ENCODE data around the gene MAP3K8. TPM values are rescaled to one million over a fixed set of nuclear protein-coding genes. Genes with fewer than 3 reads are reported as not detected.

Gene MAP3K8
- total and polyA plus RNA-seq, 9 of the 15 experiments (the other 6 are each of a cell fraction or from before 2014, with no cell fraction given): 6.9 to 23.6 (median 13.6) TPM

GRCh38 chr10:30434273-30435072 lies 489 bp downstream of the MAP3K8 start (continued):
- TF ChIP-seq ZNF785 (CRISPR knock-in tag; IDR thresholded peaks at IDR 0.05) (no peak), ZNF384 (IDR thresholded peaks at IDR 0.05; ENCODE audit: low read depth, low read length) (no peak), FOXP4 (CRISPR knock-in tag; IDR thresholded peaks at IDR 0.05; ENCODE audit: borderline replicate concordance) (0 out of 2 replicates have a peak, but pooled peaks have one; percentile 55), LCOR (CRISPR knock-in tag; IDR thresholded peaks at IDR 0.05) (0 out of 2 replicates have a peak, but pooled peaks have one; percentile 29), BCOR (IDR thresholded peaks at IDR 0.05) (no peak), PURB (CRISPR knock-in tag; IDR thresholded peaks at IDR 0.05; ENCODE audit: low read depth) (no peak), PRDM10 (IDR thresholded peaks at IDR 0.05; ENCODE audit: partially characterized antibody) (no peak), EZH2 (IDR thresholded peaks at IDR 0.05; ENCODE audit: borderline replicate concordance, low read depth, low read length) (no peak), NFATC3 (IDR thresholded peaks at IDR 0.05) (no peak), ZBTB2 (IDR thresholded peaks at IDR 0.05) (no peak; the same call in 1 of the 2 replicates), ZNF830 (CRISPR knock-in tag; IDR thresholded peaks at IDR 0.05) (no peak), ZNF277 (CRISPR knock-in tag; IDR thresholded peaks at IDR 0.05; ENCODE audit: borderline replicate concordance) (no peak), PPARD (CRISPR knock-in tag; IDR thresholded peaks at IDR 0.05) (no peak), GTF2F1 (IDR thresholded peaks at IDR 0.05; ENCODE audit: low read depth, low read length) (no peak), MTA3 (IDR thresholded peaks at IDR 0.05; ENCODE audit: borderline replicate concordance) (0 out of 2 replicates have a peak, but pooled peaks have one; percentile 35), BRF1 (IDR thresholded peaks at IDR 0.05; ENCODE audit: borderline replicate concordance, extremely low read depth, insufficient read length) (no peak), POLR2G (IDR thresholded peaks at IDR 0.05; ENCODE audit: low read depth, low read length) (peak; percentile 82), HNRNPL (IDR thresholded peaks at IDR 0.05; ENCODE audit: low read depth, low read length) (peak; percentile 41; the same call in 1 of the 2 replicates), CBX2 (IDR thresholded peaks at IDR 0.05; ENCODE audit: insufficient read depth, low read length, poor library complexity, severe bottlenecking) (no peak), ZNF3 (CRISPR knock-in tag; IDR thresholded peaks at IDR 0.05) (no peak)
